HepG2 (cell line): ENCODE results near the gene CAPZA1. TPM values are rescaled to one million over a fixed set of nuclear protein-coding genes. Genes with fewer than 3 reads are reported as not detected.

Experiments
- ATAC-seq: fragments of 200-7000 bp; cut with Tn5 transposase; 3 replicates; pipeline ENCODE4 v1.9.1; 2020; ENCODE audit warnings: mild to moderate bottlenecking, moderate library complexity
- BruUV-seq: library from RNA; stranded (reverse); fragments of 400-500 nt; replicated peaks from 2 replicates; lab custom pipeline; 2021; lab: Mats Ljungman, UMichigan
- CTCF ChIA-PET: fragments of 300-600 bp; formaldehyde crosslinking; extraction: SDS; loops from one replicate; lab custom pipeline; 2021; ENCODE audit warnings: low total read pairs, inconsistent platforms, low intra/inter-chr PET ratio; lab: Yijun Ruan, JAX
- POLR2A ChIA-PET: fragments of 350-600 bp; sonication (Branson Sonifier 250); formaldehyde crosslinking; loops from one replicate; lab custom pipeline; 2020; ENCODE audit warnings: antibody characterized with exemption, inconsistent platforms; lab: Yijun Ruan, JAX
- DNase-seq: peaks from one replicate; pipeline ENCODE4 v3.0.0-alpha.2; 2015; ENCODE audit warnings: low spot score
- FAIRE-seq: peaks from 3 replicates; lab custom pipeline; 2011; peaks lifted over from hg19 to GRCh38; lab: Jason Lieb, UNC
- H2AFZ ChIP-seq: one replicate; pipeline ENCODE4 v1.6.1; 2011; ENCODE audit warnings: low read length, inconsistent platforms
- H3K27ac ChIP-seq: fragments of 300-600 bp; 3 replicates; pipeline ENCODE4 v1.8.0; 2011; ENCODE audit warnings: mixed run types, mild to moderate bottlenecking, mixed read lengths, low read length, inconsistent platforms; ENCODE audit not compliant: insufficient read depth; ENCODE audit errors: extremely low read length
- H3K27me3 ChIP-seq, 2 experiments: fragments of 200-600 bp in 1 of 2; 2 replicates in 1 of 2; 3 replicates in 1 of 2; pipeline versions ENCODE4 v1.6.0 to v1.8.0; 2011; ENCODE audit warnings: low read length in 2 of 2, mild to moderate bottlenecking in 2 of 2, moderate library complexity in 2 of 2, inconsistent platforms in 1 of 2; ENCODE audit not compliant: insufficient read depth in 2 of 2, control insufficient read depth in 1 of 2
- H3K36me3 ChIP-seq, 2 experiments: fragments of 200-600 bp in 1 of 2; replicated peaks in 1 of 2; 2 replicates in 1 of 2; 3 replicates in 1 of 2; pipeline versions ENCODE4 v1.5.1 to v1.8.0; 2011; ENCODE audit warnings: low read length in 2 of 2, inconsistent platforms in 1 of 2; ENCODE audit not compliant: insufficient read depth in 2 of 2, control insufficient read depth in 1 of 2
- H3K4me1 ChIP-seq: 2 replicates; pipeline ENCODE4 v1.5.1; 2012; ENCODE audit warnings: low read length, inconsistent platforms; ENCODE audit not compliant: insufficient read depth
- H3K4me2 ChIP-seq: 2 replicates; pipeline ENCODE4 v1.6.0; 2011; ENCODE audit warnings: low read depth, low read length, inconsistent platforms
- H3K4me3 ChIP-seq, 3 experiments: fragments of 200-600 bp in 1 of 3; sonication (generic), shearing (Covaris generic) in 1 of 3; replicated peaks in 1 of 3; 2 replicates each; pipeline ENCODE4 v1.5.1; 2011 to 2016; ENCODE audit warnings: low read length in 3 of 3, inconsistent platforms in 2 of 3, low read depth in 2 of 3, mild to moderate bottlenecking in 2 of 3, control low read depth in 1 of 3, mixed read lengths in 1 of 3; ENCODE audit not compliant: insufficient read depth in 1 of 3
- H3K79me2 ChIP-seq: one replicate; pipeline ENCODE4 v1.6.1; 2011; ENCODE audit warnings: low read length, inconsistent platforms; ENCODE audit not compliant: insufficient read depth
- H3K9ac ChIP-seq: 2 replicates; pipeline ENCODE4 v1.6.0; 2011; ENCODE audit warnings: mild to moderate bottlenecking, low read depth, low read length, inconsistent platforms; ENCODE audit not compliant: insufficient read depth
- H3K9me3 ChIP-seq: 2 replicates; pipeline ENCODE4 v1.5.1; 2012; ENCODE audit warnings: mild to moderate bottlenecking, low read length
- H4K20me1 ChIP-seq: 2 replicates; pipeline ENCODE4 v1.6.0; 2011; ENCODE audit warnings: inconsistent platforms, mild to moderate bottlenecking, low read length, moderate library complexity; ENCODE audit not compliant: insufficient read depth
- AKAP8 ChIP-seq: sonication (generic); formaldehyde crosslinking; IDR thresholded peaks from 2 replicates; pipeline ENCODE4 v1.5.1; 2020; ENCODE audit warnings: mild to moderate bottlenecking, missing genetic modification reagents
- JDP2 ChIP-seq: sonication (generic); formaldehyde crosslinking; IDR thresholded peaks from 2 replicates; pipeline ENCODE4 v1.8.1; 2022; ENCODE audit warnings: missing genetic modification reagents, borderline replicate concordance
- KDM5A ChIP-seq: fragments of 200-600 bp; sonication (generic); IDR thresholded peaks from 2 replicates; pipeline ENCODE4 v1.7.0; 2018; ENCODE audit warnings: antibody characterized with exemption, mild to moderate bottlenecking, low read length, borderline replicate concordance
- MTA1 ChIP-seq: sonication (generic); formaldehyde crosslinking; IDR thresholded peaks from 2 replicates; pipeline ENCODE4 v1.4.0; 2020; ENCODE audit warnings: missing genetic modification reagents, mild to moderate bottlenecking, borderline replicate concordance
- NFKB2 ChIP-seq: sonication (generic); formaldehyde crosslinking; IDR thresholded peaks from 2 replicates; pipeline ENCODE4 v1.4.0; 2020; ENCODE audit warnings: missing genetic modification reagents, borderline replicate concordance
- PRPF4 ChIP-seq: fragments of 200-400 bp; formaldehyde crosslinking; IDR thresholded peaks from 2 replicates; pipeline ENCODE4 v1.6.1; 2016; ENCODE audit warnings: low read length, low read depth; ENCODE audit not compliant: poor library complexity, severe bottlenecking
- RXRA ChIP-seq: sonication (generic); formaldehyde crosslinking; IDR thresholded peaks from 2 replicates; pipeline ENCODE4 v1.5.1; 2020; ENCODE audit warnings: missing genetic modification reagents
- SPEN ChIP-seq: sonication (generic); formaldehyde crosslinking; IDR thresholded peaks from 2 replicates; pipeline ENCODE4 v1.5.1; 2020; ENCODE audit warnings: low read depth, mild to moderate bottlenecking, missing genetic modification reagents
- ZMYM4 ChIP-seq: sonication (generic); formaldehyde crosslinking; IDR thresholded peaks from 2 replicates; pipeline ENCODE4 v1.8.1; 2023; ENCODE audit warnings: mild to moderate bottlenecking, missing genetic modification reagents
- ZNF138 ChIP-seq: sonication (generic); formaldehyde crosslinking; IDR thresholded peaks from 2 replicates; pipeline ENCODE4 v1.5.0; 2020; ENCODE audit warnings: mild to moderate bottlenecking, low read depth, missing genetic modification reagents
- ZNF143 ChIP-seq: sonication (generic); formaldehyde crosslinking; IDR thresholded peaks from 2 replicates; pipeline ENCODE4 v1.4.0; 2020; ENCODE audit warnings: missing genetic modification reagents
- ZNF3 ChIP-seq: IDR thresholded peaks from 2 replicates; pipeline ENCODE4 v1.7.0; 2017; ENCODE audit warnings: inconsistent platforms
- WGBS: methylation state at CpG from one replicate; pipeline ENCODE4 v1.1.6; 2017; ENCODE audit warnings: low lambda C conversion rate; 5-methylcytosine and 5-hydroxymethylcytosine counted together
- in situ Hi-C: cut with HindIII; loops from 2 replicates; pipeline ENCODE4 v1.10.0; 2017; ENCODE audit warnings: low pct_unique_long_range_greater_than_20kb; ENCODE audit not compliant: extremely low pct_ligation_motif_present
- intact Hi-C: fragments of 100-400 bp; cut with micrococcal nuclease; formaldehyde crosslinking; loops from one replicate; pipeline ENCODE4 v1.10.0; 2022; ENCODE audit not compliant: unreplicated experiment
- polyA plus RNA-seq, 8 experiments: library from polyadenylated mRNA; depleted of rRNA in 3 of 8; stranded (reverse) in 7 of 8; unstranded in 1 of 8; fragments of >200 nt; fragmentation: Illumina TruSeq in 4 of 8; extraction: Trizol in 4 of 8; gene quantifications; 2 replicates each; pipeline versions ENCODE4 v1.2.1 to v1.2.3, GENCODE V29; 2011 to 2016; ENCODE audit warnings: low read depth in 4 of 8, missing spikeins in 1 of 8, mixed read lengths in 1 of 8; ENCODE audit not compliant: insufficient read depth in 1 of 8
- total RNA-seq, 5 experiments: library from RNA; depleted of rRNA; stranded (reverse); fragments of >200 nt; fragmentation: Illumina TruSeq; extraction: Trizol; gene quantifications; 2 replicates each; pipeline ENCODE4 v1.2.3, GENCODE V29; 2016; ENCODE audit warnings: low read depth in 1 of 5
- TF ChIP-seq, protein P1 (sequence below): sonication (generic); formaldehyde crosslinking; IDR thresholded peaks from 2 replicates; pipeline ENCODE4 v1.5.0; 2020; ENCODE audit warnings: mild to moderate bottlenecking, missing genetic modification reagents, moderate library complexity

The CAPZA1 gene
- total and polyA plus RNA-seq, 2 of the 13 experiments (the other 11 are each of a cell fraction or from before 2014, with no cell fraction given) = 67.0 to 117 TPM

DNA sequence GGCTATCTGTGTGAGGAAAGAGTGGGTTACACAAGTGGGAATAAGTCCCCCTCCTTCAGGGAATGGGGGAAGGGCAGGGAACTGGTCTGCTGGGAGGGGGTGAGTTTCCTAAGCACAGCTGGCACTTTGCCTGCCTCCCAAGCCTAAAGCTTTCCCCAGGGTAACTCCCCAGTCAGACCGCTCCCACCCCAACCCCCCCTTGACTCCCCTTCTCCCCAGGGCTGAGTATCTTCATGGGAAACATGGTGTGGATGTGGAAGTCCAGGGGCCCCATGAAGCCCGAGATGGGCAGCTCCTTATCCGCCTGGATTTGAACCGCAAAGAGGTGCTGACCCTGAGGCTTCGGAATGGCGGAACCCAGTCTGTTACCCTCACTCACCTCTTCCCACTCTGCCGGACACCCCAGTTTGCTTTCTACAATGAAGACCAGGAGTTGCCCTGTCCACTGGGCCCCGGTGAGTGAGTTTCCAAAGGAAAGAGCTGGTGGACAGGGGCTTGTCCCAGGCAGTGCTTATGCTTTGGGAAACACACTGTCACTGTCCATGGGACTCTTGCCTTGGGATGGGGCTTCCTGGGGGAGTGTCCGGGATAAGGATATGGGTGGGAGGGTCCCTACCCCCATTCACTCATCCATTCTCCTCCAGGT is 69.7 kb downstream of the CAPZA1 start:
- Histone ChIP-seq H3K36me3 (peaks cover 17 to 45% of the 10 kb centered on the region in 2 experiments), H2AFZ (no peak overlapping the region), H3K9me3 (no peaks in the 10 kb centered on the region), H3K4me2 (no peak overlapping the region), H3K9ac (no peak overlapping the region), H3K27me3 (no peaks in the 10 kb centered on the region), H4K20me1 (no peaks in the 10 kb centered on the region), H3K27ac (no peak overlapping the region), H3K4me3 (no peak overlapping the region), H3K79me2 (peaks cover 9% of the 10 kb centered on the region), H3K4me1 (no peaks in the 10 kb centered on the region)
- ChIA-PET POLR2A (interaction anchor here (0.9 to 2.0 kb wide), 3 partner anchors 9 to 15 kb away, joined by 3 to 12 read pairs (median 4); partner anchors contain the start of gene MOV10), CTCF (no interaction called here)
- DNase-seq (no peak), ATAC-seq (no peak), FAIRE-seq (no peak)
- WGBS = 100% methylated on average over 4 of the region's 9 CpGs
- in situ Hi-C loops (no loop called here), intact Hi-C loops (no loop called here)
- BruUV-seq = no TSS peak
- TF ChIP-seq ZNF3 = no peak

DNA sequence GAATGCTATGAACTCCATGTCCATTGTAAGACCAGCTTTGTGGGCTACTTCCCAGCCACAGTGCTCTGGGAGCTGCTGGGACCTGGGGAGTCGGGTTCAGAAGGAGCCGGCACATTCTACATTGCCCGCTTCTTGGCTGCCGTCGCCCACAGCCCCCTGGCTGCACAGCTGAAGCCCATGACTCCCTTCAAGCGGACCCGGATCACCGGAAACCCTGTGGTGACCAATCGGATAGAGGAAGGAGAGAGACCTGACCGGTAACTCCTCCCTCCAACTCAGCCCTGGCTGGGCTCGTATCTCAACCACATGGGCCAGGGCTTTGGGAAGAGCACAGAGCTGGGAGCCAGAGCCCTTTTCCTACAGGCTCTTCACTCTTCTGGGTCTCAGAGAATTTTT is 70.2 kb downstream of the CAPZA1 start:
- WGBS = 100% methylated on average over 5 of the region's 11 CpGs
- H3K9me3 ChIP-seq = no peaks in the 10 kb centered on the region
- no peak overlapping the region for H3K9ac ChIP-seq
- ATAC-seq = no peak
- no peaks in the 10 kb centered on the region for H3K27me3 ChIP-seq
- no peak overlapping the region for H3K4me3 ChIP-seq
- H3K27ac ChIP-seq = no peak overlapping the region
- ChIA-PET CTCF (no interaction called here), POLR2A (interaction anchor here (0.9 to 2.0 kb wide), 3 partner anchors 9 to 16 kb away, joined by 3 to 12 read pairs (median 4); partner anchors contain the start of gene MOV10)
- H4K20me1 ChIP-seq = no peaks in the 10 kb centered on the region
- FAIRE-seq = no peak
- DNase-seq = no peak
- TF ChIP-seq NFKB2 (no peak), RXRA (no peak), JDP2 (CRISPR knock-in tag) (no peak), PRPF4 (no peak), ZNF138 (no peak), KDM5A (no peak), ZNF143 (CRISPR knock-in tag) (no peak), SPEN (CRISPR knock-in tag) (no peak), ZMYM4 (no peak), AKAP8 (CRISPR knock-in tag) (no peak), MTA1 (CRISPR knock-in tag) (no peak)
- TF ChIP-seq, protein P1, sequence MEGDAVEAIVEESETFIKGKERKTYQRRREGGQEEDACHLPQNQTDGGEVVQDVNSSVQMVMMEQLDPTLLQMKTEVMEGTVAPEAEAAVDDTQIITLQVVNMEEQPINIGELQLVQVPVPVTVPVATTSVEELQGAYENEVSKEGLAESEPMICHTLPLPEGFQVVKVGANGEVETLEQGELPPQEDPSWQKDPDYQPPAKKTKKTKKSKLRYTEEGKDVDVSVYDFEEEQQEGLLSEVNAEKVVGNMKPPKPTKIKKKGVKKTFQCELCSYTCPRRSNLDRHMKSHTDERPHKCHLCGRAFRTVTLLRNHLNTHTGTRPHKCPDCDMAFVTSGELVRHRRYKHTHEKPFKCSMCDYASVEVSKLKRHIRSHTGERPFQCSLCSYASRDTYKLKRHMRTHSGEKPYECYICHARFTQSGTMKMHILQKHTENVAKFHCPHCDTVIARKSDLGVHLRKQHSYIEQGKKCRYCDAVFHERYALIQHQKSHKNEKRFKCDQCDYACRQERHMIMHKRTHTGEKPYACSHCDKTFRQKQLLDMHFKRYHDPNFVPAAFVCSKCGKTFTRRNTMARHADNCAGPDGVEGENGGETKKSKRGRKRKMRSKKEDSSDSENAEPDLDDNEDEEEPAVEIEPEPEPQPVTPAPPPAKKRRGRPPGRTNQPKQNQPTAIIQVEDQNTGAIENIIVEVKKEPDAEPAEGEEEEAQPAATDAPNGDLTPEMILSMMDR (CRISPR knock-in tag) = no peak
- intact Hi-C loops = no loop called here
- peaks cover 9% of the 10 kb centered on the region for H3K79me2 ChIP-seq
- TSS peak; percentile 24 for BruUV-seq
- in situ Hi-C loops = no loop called here
- peaks cover 20 to 50% of the 10 kb centered on the region in 2 experiments for H3K36me3 ChIP-seq
- H3K4me2 ChIP-seq = no peak overlapping the region
- no peak overlapping the region for H2AFZ ChIP-seq
- H3K4me1 ChIP-seq = no peaks in the 10 kb centered on the region
